ENCODE measurements around the gene SMIM12.

- no peak for TF ChIP-seq GATA3 (IDR thresholded peaks at IDR 0.05; ENCODE audit: low read depth, low read length)
- no peak for TF ChIP-seq GATA2 (IDR thresholded peaks at IDR 0.05; ENCODE audit: low read depth, low read length)
Observed at GRCh38 chr1:34868230-34869049, 8.9 kb upstream of the SMIM12 start.
